Measurements from ENCODE around the gene LGALSL.

Gene LGALSL

GRCh38 chr2:64504774-64505720, 51.1 kb downstream of the LGALSL start:
- no peak for TF ChIP-seq CTCF (IDR thresholded peaks at IDR 0.05; ENCODE audit: low read depth, low read length)
- H3K27ac ChIP-seq = no peak overlapping the region
- H3K9me3 ChIP-seq (ENCODE audit: severe bottlenecking) = no peaks in the 10 kb centered on the region
- no peaks in the 10 kb centered on the region for H3K27me3 ChIP-seq (ENCODE audit: insufficient read depth, low read depth, severe bottlenecking)
- no peak overlapping the region for H3K4me3 ChIP-seq (ENCODE audit: low read depth, low read length)
- no peaks in the 10 kb centered on the region for H3K36me3 ChIP-seq
- DNase-seq = no peak

- Histone ChIP-seq H3K27ac (no peak overlapping the region), H3K27me3 (ENCODE audit: insufficient read depth, low read depth, severe bottlenecking) (no peaks in the 10 kb centered on the region), H3K4me3 (ENCODE audit: low read depth, low read length) (no peak overlapping the region), H3K36me3 (no peaks in the 10 kb centered on the region), H3K9me3 (ENCODE audit: severe bottlenecking) (no peaks in the 10 kb centered on the region)
- TF ChIP-seq CTCF (IDR thresholded peaks at IDR 0.05; ENCODE audit: low read depth, low read length) = no peak
- no peak for DNase-seq
Measured at GRCh38 chr2:64506686-64507085, 52.7 kb downstream of the LGALSL start.
